Measurements from ENCODE around the gene DEK.

Gene DEK

DNA sequence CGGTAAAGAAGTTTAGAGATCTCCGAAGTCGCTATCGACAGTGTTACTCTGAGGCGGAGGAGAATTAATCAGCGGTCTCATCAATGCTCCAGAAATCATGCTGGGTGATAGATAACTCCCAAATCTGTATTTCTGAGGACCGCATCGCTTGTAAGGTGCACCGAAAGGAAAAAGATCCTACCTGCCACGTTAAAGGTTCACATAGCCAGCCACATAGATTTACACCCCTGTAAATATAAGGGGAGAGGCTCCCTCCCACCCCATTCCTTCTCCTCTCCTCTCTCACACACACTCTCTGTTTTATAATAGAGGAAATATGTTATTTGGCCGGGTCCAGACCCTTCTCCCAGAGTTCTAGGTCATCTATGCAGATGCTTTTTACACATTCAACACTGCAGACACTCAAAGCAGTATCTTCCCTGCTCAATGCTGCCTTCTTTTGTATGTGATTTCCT lies 620 bp upstream of the DEK start:
- DNase-seq = no peak

DNA sequence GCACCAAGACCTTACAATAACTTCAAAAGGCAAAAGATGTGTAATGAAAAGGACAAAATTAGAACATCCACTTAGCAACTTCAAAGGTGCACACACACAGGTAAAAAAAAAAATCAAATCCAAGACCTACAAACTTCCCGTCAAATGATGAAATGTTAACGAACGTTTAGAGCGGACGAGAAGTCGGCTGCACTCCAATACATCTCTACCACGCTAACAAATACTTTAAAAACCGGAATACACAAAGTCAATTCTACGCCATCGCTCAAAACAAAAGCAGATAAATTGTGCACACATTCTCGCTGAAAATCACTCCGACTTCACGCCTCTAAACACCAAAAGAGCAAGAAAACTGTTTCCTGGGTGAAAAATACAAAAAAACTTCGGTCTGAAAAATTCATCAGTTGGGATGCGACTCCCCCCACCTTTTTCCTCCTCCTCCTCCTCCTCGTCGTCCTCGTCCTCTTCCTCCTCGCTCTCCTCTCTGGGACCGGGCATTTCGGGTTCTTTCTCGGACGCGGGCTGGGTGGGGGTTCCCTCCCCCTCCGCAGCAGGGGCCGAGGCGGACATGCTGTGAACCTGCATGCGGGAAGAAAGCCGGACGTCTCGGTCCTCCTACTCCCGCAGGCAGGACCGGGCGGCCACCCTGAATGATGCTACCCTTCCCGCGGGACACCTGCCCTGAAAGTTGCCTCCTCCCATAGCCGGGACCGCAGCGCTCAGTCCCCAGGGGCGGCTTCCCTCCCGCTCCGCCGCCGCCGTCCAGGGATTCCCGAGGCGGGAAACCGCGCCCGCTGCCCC lies 712 bp downstream of the DEK start:
- DNase-seq = no peak

DNA sequence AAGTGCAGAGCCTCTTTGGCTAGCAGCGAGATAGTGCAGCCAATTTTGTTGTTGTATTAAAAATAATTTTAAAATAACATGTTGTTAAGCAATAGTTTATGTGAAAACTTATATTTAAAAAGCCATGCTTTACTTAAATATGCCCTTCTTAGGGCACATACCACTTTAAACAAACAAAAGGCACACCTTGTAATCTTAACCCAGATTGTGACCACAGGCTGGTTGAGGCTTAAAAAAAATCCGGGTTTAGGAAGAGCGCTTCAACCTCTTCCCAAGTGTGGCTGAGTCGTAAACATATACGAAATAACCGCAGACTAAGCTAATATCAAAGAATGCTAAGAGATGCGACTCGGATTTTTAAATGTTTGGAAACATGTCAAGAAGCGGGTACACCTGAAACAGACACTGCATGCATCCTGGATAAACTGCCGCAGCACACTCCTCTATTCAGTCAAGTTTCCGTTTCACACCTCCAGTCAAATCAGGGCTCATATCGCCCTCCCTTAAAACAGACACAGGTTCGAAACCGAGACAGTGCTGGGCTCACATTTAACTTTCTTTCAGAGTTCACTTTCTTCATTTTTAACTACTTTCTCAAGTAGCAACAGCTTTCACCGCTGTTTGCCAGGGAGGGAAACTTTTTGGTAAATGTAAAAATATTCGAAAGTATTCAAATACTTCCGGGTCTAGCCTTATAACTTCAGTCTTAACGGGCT lies 1.5 kb downstream of the DEK start:
- no peak for DNase-seq

DNA sequence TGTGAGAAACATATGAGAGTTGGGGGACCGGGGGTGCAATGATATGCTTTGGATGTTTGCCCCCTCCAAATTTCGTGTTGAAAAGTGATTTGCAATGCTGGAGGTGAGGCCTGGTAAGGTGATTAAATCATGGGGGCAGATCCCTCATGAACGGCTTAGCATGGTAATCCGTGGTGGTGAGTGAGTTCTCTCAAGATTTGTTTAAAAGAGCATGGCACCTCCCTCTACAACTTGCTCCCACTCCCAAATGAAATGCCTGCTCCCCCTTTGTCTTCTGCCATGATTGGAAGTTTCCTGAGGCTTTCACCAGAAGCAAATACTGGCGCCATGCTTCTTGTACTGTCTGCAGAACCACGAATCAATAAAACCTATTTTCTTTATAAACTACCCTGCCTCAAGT lies 2.5 kb downstream of the DEK start:
- DNase-seq = no peak

DNA sequence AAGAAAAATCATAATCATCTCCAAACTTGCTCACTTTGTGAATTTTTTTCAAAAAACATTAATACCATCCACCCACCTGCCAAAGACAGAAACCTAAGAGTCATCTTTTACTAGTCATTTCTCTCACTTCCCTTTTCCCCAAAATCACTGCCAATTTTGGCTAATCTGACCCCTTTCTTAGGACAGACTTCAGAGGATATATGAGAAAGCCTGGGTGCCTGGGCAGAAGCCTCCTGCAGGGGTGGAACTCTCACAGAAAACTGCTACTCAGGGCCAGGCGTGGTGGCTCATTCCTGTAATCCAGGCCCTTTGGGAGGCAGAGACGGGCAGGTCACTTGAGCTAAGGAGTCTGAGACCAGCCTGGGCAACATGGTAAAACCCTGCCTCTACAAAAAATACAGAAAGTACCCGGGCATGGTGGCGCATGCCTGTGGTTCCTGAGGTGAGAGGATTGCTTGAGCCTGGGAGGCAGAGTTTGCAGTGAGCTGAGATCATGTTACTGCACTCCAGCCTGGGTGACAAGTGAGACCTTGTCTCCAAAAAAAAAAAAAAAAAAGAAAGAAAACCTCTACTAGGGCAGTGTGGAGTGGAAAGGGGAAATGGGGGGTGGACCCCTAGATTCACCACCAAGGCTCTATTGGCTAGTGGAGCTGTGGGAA lies 3.8 kb downstream of the DEK start:
- no peak for DNase-seq

DNA sequence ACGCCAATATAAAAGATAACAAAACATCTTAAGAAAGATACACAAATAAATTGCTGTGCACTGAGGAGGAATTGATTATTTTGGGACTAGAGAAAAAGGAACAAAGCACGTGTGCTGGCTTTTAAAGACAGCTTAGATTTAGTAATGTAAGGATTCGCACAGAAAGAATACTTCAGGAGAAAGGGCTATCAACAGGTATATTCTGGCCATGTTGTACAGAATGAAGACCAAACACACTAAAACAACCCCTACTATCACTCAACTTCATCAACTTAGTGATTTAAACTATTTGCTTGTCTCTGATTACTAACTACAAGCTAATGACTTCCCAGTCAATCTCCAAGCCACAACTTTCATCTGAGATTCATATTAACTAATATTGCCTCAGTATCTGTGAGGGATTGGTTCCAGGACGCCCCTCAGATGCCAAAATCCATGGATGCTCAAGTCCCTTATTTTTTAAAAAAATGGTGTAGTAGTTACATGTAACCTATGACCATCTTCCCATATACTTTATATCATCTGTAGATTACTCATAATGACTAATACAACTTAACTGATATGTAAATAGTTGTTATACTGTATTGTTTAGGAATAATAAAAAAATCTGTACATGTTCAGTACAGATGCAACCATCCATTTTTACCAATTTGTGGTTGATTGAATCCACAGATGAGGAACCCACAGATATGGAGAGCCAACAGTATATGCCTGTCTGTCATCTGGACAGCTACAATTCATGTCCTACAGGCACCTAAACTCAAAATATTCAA lies 4.5 kb downstream of the DEK start:
- no peak for DNase-seq

DNA sequence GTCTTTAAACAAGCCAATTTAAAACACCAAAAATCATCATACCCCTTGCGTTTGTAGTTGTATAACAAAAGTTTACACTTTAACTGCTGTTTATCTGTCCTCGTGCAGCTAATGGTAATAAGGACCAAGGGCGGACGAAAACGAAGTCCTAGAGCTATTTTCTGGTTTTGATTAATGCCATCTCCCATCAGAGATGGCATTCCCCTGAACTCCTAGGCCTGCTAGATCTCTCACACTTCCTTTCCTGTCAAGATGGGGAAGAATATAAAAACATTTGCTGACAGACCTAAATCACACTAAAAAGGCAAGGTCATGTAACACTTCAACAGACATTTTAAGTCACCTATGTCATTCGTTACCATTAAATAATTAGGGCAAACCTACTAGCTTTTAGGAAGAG lies 9.5 kb downstream of the DEK start:
- no peak for DNase-seq

DNA sequence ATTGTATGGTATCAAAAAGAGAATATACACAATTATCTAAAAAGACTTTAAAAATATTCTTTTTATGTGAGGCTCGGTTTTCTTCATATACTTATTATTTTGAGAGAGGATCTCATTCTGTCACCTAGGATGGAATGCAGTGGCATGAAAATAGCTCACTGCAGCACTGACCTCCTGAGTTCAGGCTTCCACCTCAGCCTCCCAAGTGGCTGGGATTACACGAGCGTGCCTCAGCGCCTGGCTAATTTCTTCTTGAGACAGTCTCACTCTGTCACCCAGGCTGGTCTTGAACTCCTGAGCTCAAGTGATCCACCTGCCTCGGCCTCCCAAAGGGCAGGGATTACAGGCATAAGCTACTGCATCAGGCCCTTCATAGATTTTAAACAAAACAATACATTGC lies 10.7 kb downstream of the DEK start:
- no peak for DNase-seq

DNA sequence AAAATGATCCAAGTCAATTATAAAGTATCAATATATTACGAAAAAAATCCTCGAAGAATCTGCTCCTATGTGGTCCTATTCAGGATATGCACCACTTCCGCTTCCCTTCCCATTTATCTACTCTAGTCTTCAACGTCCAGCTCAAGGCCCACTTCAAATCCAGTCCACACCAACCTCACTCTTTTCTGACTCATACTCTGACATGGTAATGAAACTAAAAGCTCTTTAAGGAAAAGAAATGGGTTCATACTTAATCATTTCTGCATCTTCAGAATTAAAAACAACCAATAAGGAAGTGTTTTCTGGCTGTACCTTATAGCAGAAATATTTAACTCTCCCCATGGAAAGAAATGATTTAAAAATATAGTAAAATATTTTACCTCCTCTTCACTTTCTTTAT lies 15.1 kb downstream of the DEK start:
- no peak for DNase-seq

DNA sequence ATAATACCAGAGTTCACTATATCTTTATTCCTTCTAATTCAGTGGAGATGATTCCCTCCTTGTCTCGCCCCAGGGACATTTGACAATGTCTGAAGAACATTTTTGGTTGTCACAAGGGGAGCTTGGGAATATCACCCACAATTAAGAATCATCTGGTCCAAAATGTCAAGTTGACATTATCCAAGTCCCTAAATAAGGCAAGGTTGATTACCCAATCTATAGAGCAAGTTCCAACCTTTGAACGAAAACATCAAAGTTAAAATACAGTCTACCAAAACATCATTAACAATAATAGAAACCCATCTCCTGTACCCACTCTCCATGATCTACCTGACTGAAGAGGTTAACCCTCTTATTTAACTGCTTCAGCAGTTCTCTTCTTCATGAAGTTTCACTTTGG lies 15.6 kb downstream of the DEK start:
- DNase-seq = no peak

DNA sequence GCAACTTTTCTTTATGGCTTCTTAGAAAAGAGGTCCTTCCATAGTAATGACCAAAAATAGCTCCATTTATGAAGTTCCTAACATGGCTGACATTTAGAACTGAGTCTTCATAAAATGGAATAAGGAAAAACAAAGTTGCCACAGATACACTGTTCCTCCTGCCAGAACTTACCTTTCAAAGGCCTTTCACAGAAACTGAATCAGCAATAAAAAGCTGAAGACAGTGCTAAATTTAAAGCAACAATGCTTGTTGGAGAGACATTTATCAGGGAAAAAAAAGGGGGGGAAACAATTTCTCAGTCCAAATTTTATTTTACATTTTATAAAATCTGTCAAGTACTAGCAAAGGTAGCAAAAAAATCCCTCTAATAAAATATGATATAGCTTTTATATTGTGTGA lies 17.3 kb downstream of the DEK start:
- DNase-seq = no peak

DNA sequence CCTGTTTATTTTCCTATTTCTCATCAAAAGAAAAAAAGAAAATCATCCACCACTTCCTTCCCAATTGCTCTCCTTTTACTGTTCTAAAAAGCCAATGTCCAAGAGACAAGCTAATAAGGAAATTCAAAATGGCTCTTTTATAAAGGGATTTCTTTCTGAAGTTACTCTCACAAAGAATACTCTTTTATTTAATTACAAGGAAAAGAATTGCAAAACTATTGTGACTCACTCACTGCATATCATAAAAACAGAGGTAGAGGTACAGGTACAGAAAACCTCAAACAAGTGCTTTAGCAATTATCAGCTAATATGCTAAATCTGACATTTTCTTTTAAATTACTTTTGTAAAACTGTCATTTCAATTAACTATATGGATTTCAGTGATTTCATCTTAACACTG lies 18.1 kb downstream of the DEK start:
- DNase-seq = no peak

DNA sequence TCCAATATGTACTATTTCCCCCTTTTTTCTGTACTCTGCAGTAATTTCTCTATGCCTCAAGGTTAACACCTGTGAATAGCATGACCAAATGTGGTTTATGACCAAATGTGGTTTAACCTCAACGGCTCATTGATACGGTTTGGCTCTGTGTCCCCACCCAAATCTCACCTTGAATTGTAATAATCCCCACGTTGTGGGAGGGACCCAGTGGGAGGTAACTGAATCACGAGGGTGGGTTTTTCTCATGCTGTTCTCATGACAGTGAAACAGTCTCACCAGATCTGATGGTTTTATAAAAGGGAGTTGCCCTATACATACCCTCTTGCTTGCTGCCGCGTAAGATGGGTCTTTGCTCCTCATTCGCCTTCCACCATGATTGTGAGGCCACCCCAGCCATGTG lies 18.7 kb downstream of the DEK start:
- no peak for DNase-seq

DNA sequence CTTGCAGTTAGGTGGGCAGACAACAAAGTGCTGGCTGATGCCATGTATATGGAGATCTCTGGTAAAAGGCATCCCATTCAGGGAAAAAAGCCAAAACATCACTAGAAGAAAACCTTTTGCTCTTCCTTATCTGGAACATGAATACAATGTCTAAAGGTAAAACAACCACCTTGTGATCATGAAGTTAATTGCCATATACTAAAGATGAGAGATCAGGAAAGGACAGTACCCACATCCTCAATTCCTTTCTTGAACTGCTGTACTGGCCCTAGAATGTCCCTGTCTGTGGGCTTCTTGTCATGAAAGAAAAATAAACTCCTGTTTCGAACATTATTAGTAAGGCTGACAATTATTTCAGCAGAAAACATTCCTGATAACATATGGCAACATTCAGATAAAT lies 19.3 kb downstream of the DEK start:
- DNase-seq = no peak

DNA sequence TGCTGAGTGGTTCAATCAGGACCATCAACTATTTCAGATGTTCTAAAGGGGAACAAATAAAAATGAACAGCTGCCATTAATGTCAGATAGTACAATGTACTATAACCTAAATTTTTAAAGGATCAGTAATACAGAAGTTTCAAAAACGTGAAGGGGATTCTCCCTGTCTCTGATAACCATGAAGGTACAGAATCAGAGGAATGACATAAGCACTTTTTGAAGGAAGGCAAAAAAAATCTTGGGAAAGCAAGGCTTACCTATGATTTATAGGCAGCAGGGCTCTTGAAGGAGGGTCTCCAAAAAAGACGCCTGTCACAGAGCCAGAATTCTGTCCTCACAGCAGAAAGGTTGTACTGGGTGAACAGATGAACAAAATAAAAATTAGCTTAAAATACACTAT lies 20.1 kb downstream of the DEK start:
- DNase-seq = no peak

DNA sequence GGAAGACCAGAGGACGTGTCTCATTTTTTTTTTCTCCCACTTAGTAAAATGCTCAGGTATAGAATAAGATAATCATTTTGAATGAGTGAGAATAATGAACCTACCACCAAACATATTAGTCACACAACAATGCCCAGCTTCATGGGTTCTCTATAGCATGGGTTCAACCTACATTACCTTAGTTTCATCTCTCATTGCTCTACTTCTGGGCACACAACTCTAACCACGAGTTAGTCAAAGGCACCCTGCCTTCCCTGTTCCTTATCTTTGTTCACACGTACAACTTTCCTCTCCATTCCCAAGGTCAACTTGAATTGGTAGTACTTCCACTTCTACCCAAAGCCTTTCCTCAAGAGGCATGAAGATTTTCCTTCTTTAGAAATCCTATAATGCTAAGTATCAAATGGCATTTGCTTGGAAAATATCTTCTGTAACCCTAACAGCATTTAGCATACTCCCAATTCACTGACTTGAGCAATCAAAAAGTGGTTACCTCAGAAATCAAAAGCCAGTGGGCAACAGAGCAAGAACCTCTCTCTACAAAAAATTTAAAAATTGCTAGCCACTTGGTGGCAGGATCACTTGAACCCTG lies 20.9 kb downstream of the DEK start:
- no peak for DNase-seq

DNA sequence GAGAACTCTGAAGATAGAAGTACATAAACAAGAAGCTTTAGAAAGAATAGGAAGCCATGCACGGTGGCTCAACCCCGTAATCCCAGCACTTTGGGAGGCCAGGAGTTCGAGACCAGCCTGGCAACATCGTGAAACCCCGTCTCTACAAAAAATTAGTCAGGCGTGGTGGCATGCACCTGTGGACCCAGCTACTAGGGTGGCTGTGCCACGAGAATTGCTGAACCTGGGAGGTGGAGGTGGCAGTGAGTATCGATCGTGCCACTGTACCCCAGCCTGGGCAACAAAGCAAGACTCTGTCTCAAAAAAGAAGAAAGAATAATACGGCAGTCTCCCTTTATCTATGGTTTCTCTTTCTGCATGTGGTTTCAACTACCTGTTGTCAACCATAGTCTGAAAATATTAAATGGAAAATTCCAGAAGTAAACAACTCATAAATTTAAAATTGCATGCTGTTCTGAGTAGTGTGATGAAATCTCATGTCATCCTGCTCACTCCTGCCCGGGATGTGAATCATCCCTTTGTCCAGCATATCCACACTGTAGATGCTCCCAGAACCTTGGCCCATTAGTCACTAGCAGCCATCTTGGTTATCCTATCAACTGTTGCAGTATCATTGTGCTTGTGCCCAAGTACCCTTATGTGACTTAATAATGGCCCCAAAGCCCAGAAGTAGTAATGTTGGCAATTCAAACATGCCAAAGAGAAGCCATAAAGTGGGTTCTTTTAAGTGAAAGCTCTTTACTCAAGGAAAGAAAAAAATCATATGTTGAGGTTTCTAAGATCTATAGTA lies 22.1 kb downstream of the DEK start:
- peak; percentile 59 for DNase-seq

DNA sequence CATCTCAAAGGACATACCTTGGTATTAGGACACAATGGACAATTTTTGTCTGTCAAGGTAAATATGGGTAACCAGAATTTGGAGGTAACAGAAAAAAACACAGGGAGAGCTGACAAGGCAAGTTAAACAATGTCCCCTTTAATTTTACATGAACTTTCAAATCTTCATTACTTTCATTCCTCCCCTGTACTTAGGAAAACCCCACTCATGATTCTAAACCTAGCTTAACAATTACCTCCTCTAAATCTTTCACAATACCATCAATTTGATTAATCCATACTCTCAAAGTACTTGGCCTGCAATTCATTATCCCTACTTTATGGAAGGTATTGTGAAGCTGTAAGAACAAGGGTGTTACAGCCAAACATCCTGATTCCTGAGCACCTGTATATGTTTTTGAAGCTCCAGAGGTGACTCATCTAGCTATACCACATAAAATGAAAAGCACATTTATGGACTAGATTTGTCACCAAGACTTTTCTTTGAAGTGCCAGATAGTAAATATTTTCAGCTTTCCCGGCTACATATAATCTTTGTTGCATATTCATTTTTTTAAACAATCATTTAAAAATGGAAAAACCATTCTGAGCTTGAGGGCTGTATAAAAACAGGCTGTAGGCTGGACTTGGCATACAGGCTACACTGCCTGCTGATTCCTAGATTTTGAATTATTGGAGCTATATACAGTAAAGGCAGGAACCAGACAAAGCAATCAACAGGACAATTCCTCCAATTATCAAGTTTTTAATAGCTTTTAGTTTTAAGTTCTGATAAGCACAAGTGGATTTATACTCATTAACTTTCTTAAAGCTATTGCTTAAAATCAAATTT lies 22.9 kb downstream of the DEK start:
- DNase-seq = no peak

DNA sequence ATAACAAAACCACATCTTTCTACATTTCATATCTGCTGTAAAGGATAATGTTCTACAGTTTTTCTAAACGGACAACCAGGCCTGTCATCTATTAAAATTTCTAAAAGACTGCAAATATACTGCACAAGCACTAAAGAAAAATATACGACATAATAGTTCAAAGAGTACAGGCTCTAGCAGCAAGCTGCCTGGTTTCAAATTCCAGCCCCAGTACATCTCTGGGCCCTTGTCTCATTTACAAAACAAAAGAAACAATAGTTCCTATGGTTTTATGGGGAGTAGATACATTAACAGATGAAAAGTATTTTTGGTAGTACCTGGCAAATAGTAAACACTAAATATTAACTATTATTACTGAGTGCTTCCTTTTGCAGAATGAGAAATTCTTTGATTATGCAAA lies 24.1 kb downstream of the DEK start:
- no peak for DNase-seq

DNA sequence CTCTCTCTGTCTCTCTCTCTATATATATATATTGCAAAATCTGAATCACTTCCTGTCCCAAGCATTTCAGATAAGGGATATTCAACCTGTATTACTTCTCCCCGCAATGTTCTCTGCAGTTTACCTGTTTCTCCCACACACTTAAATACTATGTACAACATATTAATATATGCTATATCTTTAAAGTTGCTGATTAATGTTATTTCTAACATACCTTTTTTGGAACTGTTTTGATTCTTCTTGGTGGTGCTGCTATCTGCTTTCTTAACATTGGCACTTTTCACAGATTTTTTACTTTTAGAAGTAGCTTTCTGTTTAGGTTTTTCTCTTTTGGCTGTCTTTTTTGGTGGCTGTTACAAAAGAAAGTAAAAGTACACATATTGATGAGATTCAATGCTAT lies 27.2 kb downstream of the DEK start:
- no peak for DNase-seq

DNA sequence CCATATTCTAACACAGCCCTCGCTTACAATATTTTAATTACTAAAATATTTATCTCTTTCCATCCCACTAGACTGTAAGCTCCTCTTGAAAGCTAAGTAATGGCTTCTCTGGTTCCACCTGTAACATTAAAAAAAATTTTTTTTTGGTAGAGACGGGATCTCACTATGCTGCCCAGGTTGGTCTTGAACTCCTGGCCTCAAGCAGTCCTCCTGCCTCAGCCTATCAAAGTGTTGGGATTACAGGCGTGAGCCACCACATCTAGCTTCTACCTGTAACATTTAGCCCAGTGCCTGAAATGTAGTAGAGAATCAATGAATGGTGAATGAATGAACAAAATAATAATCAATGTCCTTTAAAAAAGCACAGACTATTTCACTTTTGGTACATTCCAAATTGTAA lies 28.8 kb downstream of the DEK start:
- DNase-seq = no peak

Data from amniotic stem cell (primary cell).